GM13977 (cell line): ENCODE results near the gene HPSE2.

Experiments used
- DNase-seq: peaks from one replicate; pipeline ENCODE4 v3.0.0; 2012; ENCODE audit warnings: low spot score
- in situ Hi-C: fragments of 300-500 bp; cut with MboI; formaldehyde crosslinking; loops from one replicate; pipeline ENCODE4 v1.12.0; 2022; ENCODE audit warnings: low sequenced_read_pairs, low pct_unique_long_range_greater_than_20kb, mixed read lengths, inconsistent platforms; ENCODE audit not compliant: unreplicated experiment
- TF ChIP-seq, protein P1 (sequence below): IDR thresholded peaks from 2 replicates; pipeline ENCODE4 v1.5.1; 2012; ENCODE audit warnings: mild to moderate bottlenecking, control low read depth; ENCODE audit not compliant: insufficient read depth; ENCODE audit errors: extremely low read depth, missing control alignments

Gene HPSE2

DNA sequence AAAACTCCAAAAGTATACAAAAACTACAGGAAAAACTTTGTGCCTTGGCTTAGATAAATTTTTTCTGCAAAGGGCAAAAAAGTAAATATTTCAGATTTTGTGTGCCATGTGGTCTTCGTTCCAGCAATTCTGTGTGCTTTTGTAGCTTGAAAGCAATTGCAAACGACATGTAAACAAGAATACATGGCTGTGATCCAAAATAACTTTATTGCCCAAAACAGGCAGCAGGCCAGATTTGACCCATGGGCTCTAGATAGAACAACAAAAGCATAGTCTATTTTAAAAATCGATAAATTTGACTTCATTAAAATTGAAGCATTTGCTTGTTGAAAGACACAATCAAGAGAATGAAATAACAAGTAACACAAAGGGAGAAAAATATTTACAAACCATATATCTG, 336.6 kb downstream of the HPSE2 start:
- in situ Hi-C loops: no loop called here
- TF ChIP-seq, protein P1, sequence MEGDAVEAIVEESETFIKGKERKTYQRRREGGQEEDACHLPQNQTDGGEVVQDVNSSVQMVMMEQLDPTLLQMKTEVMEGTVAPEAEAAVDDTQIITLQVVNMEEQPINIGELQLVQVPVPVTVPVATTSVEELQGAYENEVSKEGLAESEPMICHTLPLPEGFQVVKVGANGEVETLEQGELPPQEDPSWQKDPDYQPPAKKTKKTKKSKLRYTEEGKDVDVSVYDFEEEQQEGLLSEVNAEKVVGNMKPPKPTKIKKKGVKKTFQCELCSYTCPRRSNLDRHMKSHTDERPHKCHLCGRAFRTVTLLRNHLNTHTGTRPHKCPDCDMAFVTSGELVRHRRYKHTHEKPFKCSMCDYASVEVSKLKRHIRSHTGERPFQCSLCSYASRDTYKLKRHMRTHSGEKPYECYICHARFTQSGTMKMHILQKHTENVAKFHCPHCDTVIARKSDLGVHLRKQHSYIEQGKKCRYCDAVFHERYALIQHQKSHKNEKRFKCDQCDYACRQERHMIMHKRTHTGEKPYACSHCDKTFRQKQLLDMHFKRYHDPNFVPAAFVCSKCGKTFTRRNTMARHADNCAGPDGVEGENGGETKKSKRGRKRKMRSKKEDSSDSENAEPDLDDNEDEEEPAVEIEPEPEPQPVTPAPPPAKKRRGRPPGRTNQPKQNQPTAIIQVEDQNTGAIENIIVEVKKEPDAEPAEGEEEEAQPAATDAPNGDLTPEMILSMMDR: no peak
- no peak for DNase-seq

DNA sequence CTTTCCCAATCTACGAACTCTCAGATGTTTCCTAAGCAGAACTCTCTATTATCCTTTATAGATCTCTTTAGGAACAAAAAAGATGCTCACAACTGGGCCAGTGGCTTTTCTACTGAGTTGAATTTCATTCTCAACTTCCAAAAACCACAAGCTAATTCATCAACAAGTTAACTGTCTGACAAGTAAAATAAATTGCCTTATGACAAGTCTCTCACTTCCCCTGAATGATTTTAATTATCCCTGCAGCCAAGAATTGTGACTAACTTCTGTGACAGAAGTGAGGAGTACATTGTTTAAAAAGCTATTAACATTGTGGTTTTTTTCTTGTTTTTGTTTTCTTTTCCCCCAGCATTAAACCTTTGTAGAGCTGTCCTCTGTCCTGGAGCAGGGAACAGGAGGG, 343.1 kb downstream of the HPSE2 start:
- DNase-seq: no peak
- in situ Hi-C loops: no loop called here
- TF ChIP-seq, protein P1: no peak

DNA sequence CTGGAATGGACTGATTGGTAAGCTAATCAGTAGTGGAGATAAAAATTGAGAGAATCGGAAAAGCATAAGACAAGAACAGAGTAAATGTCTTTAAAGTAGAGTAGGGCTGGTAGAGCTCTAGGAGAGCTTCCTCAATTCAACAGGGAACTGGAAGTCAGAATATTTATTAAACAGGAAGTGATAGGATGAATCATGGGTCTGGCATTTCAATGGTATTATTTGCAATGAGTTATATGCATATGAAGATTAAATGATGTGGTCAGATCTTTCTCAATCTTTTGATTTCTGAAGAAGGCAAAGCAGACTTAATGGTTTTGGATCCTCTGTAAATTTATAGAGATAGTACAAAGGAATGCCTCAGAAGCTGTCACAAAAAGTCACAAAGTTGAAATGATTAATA, 349.0 kb downstream of the HPSE2 start:
- TF ChIP-seq, protein P1: no peak
- in situ Hi-C loops: no loop called here
- no peak for DNase-seq

DNA sequence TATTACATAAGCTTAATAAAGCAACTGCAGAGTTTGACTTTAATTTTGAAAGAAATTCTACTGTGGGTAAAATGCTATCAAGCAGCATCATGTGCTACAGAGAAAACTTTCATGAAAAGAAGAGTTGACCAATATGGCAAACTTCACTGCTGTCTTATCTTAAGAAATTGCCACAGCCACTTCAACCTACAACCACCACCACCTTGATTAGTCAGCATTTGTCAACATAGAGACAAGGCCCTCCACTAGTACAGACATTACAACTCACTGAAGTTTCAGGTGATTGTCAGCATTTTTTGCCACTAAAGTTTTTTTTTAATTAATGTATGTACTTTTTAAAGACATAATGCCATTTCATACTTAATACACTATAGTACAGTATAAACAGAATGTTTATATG, 350.3 kb downstream of the HPSE2 start:
- TF ChIP-seq, protein P1: no peak
- DNase-seq: no peak
- in situ Hi-C loops: no loop called here

DNA sequence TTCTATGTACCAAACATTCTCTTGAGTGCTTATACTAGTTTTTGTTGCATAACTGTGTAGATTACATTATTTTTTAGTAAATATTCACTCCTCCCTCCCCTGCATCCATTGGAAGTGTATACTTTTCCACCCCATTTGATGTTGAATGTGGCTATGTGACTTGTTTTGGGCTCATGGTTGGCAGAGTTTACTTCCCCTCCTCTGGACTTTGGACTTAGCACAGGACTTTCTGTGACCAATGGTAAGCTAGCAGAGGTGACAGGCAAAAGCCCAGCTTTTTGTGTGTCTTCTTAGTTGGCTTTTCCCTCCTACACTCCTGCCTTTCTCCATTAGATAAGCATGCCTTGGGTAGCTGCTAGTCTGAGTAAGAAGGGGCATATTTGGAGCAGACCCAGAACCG, 353.9 kb downstream of the HPSE2 start:
- in situ Hi-C loops: no loop called here
- TF ChIP-seq, protein P1: no peak

DNA sequence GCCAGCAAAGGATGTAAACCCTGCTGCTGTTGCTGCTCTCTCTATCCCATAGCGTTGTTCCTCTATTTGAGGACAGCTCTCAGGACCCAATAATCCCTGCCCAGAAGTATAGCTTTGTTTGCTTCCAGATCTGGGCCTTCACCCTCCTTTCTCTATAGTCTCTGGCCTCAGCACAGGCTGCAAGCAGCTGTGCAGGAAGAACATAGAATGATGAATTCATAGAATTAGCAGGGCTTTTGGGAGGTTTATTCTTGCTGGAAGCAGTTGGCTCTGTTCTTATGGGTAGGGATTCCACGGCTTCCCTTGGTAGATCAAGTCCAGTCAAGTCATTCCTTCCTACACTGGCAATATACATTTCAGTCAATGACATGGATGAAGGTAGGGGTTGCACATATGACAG, 354.7 kb downstream of the HPSE2 start:
- in situ Hi-C loops: no loop called here
- no peak for DNase-seq
- TF ChIP-seq, protein P1: no peak

More for the DNA sequence above, 353.9 kb downstream of the HPSE2 start:
- no peak for DNase-seq

DNA sequence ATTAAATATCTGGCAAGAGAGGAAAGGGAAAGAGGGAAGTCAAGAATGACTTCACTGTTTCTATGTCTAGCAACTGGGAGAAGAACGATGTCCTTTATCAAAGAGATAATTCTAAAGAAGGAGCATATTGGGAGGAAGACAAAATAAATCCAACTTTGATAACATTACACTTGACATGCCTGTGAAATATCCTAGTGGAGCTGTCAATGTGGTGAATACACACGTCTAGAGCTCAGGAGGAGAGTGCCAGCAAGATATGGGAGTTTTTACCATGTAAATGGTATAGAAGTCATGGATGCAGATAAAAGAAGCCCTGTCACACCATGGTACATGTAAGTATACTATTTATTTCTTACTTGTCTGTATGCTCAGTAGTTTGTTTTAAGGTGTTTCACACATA, 356.7 kb downstream of the HPSE2 start:
- DNase-seq: no peak
- TF ChIP-seq, protein P1: no peak
- in situ Hi-C loops: no loop called here
